ENCODE measurements around the gene HOXC6. TPM values are rescaled to one million over a fixed set of nuclear protein-coding genes. Genes with fewer than 3 reads are reported as not detected.

HOXC6 gene
- total and polyA plus RNA-seq, 2 experiments from 2014 or later: not detected

DNA sequence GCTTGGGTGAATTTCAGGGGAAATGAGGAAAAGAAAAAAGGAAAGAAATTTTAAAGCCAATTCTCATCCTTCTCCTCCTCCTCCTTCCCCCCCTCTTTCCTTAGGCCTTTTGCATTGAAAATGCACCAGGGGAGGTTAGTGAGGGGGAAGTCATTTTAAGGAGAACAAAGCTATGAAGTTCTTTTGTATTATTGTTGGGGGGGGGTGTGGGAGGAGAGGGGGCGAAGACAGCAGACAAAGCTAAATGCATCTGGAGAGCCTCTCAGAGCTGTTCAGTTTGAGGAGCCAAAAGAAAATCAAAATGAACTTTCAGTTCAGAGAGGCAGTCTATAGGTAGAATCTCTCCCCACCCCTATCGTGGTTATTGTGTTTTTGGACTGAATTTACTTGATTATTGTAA, 27.3 kb downstream of the HOXC6 start (continued):
- TF ChIP-seq, protein P1, sequence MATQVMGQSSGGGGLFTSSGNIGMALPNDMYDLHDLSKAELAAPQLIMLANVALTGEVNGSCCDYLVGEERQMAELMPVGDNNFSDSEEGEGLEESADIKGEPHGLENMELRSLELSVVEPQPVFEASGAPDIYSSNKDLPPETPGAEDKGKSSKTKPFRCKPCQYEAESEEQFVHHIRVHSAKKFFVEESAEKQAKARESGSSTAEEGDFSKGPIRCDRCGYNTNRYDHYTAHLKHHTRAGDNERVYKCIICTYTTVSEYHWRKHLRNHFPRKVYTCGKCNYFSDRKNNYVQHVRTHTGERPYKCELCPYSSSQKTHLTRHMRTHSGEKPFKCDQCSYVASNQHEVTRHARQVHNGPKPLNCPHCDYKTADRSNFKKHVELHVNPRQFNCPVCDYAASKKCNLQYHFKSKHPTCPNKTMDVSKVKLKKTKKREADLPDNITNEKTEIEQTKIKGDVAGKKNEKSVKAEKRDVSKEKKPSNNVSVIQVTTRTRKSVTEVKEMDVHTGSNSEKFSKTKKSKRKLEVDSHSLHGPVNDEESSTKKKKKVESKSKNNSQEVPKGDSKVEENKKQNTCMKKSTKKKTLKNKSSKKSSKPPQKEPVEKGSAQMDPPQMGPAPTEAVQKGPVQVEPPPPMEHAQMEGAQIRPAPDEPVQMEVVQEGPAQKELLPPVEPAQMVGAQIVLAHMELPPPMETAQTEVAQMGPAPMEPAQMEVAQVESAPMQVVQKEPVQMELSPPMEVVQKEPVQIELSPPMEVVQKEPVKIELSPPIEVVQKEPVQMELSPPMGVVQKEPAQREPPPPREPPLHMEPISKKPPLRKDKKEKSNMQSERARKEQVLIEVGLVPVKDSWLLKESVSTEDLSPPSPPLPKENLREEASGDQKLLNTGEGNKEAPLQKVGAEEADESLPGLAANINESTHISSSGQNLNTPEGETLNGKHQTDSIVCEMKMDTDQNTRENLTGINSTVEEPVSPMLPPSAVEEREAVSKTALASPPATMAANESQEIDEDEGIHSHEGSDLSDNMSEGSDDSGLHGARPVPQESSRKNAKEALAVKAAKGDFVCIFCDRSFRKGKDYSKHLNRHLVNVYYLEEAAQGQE (IDR thresholded peaks at IDR 0.05; ENCODE audit: unreplicated experiment): no peak
- no peak for TF ChIP-seq STAT1 (IDR thresholded peaks at IDR 0.05; ENCODE audit: unreplicated experiment)
- TF ChIP-seq ZNF331 (CRISPR knock-in tag; IDR thresholded peaks at IDR 0.05; ENCODE audit: low read depth): no peak

DNA sequence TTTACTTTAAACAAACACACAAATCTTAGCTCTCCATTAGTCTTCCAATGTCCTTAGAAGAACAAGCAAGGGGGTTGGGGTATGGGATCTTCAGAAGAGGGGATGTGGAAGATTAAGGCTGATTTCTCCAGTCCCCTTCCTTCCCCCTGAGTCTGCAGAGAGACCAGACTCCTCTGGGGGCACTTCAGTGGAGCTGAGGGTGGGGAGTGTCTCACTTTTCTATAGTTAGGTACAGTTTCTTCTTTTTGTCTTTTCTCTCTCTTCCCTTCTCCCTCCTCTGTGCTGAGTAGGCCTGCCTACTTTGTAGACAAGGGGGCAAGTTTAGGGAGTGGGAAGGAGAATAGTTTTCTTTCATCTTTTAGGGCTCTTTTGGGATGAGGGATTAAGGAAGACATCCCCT, 27.9 kb downstream of the HOXC6 start:
- H3K36me3 ChIP-seq (ENCODE audit: insufficient read depth): no peaks in the 10 kb centered on the region
- Mint-ChIP-seq H3K9me3 (no peaks in the 10 kb centered on the region; the same call in 1 of the 3 replicates), H3K4me3 (no peak overlapping the region), H3K36me3 (ENCODE audit: low read depth) (no peaks in the 10 kb centered on the region), H3K27me3 (ENCODE audit: insufficient read depth, low read depth, poor library complexity) (peaks cover 99% of the 10 kb centered on the region), H3K27ac (no peak overlapping the region), H3K4me1 (peaks cover 62% of the 10 kb centered on the region)
- peak overlapping the region; percentile 31 for H3K4me2 ChIP-seq
- no peak overlapping the region for H2AFZ ChIP-seq
- TF ChIP-seq, protein P2, sequence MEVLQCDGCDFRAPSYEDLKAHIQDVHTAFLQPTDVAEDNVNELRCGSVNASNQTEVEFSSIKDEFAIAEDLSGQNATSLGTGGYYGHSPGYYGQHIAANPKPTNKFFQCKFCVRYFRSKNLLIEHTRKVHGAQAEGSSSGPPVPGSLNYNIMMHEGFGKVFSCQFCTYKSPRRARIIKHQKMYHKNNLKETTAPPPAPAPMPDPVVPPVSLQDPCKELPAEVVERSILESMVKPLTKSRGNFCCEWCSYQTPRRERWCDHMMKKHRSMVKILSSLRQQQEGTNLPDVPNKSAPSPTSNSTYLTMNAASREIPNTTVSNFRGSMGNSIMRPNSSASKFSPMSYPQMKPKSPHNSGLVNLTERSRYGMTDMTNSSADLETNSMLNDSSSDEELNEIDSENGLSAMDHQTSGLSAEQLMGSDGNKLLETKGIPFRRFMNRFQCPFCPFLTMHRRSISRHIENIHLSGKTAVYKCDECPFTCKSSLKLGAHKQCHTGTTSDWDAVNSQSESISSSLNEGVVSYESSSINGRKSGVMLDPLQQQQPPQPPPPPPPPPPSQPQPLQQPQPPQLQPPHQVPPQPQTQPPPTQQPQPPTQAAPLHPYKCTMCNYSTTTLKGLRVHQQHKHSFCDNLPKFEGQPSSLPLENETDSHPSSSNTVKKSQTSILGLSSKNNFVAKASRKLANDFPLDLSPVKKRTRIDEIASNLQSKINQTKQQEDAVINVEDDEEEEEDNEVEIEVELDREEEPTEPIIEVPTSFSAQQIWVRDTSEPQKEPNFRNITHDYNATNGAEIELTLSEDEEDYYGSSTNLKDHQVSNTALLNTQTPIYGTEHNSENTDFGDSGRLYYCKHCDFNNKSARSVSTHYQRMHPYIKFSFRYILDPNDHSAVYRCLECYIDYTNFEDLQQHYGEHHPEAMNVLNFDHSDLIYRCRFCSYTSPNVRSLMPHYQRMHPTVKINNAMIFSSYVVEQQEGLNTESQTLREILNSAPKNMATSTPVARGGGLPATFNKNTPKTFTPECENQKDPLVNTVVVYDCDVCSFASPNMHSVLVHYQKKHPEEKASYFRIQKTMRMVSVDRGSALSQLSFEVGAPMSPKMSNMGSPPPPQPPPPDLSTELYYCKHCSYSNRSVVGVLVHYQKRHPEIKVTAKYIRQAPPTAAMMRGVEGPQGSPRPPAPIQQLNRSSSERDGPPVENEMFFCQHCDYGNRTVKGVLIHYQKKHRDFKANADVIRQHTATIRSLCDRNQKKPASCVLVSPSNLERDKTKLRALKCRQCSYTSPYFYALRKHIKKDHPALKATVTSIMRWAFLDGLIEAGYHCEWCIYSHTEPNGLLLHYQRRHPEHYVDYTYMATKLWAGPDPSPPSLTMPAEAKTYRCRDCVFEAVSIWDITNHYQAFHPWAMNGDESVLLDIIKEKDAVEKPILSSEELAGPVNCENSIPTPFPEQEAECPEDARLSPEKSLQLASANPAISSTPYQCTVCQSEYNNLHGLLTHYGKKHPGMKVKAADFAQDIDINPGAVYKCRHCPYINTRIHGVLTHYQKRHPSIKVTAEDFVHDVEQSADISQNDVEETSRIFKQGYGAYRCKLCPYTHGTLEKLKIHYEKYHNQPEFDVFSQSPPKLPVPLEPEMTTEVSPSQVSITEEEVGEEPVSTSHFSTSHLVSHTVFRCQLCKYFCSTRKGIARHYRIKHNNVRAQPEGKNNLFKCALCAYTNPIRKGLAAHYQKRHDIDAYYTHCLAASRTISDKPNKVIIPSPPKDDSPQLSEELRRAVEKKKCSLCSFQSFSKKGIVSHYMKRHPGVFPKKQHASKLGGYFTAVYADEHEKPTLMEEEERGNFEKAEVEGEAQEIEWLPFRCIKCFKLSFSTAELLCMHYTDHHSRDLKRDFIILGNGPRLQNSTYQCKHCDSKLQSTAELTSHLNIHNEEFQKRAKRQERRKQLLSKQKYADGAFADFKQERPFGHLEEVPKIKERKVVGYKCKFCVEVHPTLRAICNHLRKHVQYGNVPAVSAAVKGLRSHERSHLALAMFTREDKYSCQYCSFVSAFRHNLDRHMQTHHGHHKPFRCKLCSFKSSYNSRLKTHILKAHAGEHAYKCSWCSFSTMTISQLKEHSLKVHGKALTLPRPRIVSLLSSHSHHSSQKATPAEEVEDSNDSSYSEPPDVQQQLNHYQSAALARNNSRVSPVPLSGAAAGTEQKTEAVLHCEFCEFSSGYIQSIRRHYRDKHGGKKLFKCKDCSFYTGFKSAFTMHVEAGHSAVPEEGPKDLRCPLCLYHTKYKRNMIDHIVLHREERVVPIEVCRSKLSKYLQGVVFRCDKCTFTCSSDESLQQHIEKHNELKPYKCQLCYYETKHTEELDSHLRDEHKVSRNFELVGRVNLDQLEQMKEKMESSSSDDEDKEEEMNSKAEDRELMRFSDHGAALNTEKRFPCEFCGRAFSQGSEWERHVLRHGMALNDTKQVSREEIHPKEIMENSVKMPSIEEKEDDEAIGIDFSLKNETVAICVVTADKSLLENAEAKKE (CRISPR knock-in tag; IDR thresholded peaks at IDR 0.05): no peak
- TF ChIP-seq, protein P3, sequence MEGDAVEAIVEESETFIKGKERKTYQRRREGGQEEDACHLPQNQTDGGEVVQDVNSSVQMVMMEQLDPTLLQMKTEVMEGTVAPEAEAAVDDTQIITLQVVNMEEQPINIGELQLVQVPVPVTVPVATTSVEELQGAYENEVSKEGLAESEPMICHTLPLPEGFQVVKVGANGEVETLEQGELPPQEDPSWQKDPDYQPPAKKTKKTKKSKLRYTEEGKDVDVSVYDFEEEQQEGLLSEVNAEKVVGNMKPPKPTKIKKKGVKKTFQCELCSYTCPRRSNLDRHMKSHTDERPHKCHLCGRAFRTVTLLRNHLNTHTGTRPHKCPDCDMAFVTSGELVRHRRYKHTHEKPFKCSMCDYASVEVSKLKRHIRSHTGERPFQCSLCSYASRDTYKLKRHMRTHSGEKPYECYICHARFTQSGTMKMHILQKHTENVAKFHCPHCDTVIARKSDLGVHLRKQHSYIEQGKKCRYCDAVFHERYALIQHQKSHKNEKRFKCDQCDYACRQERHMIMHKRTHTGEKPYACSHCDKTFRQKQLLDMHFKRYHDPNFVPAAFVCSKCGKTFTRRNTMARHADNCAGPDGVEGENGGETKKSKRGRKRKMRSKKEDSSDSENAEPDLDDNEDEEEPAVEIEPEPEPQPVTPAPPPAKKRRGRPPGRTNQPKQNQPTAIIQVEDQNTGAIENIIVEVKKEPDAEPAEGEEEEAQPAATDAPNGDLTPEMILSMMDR (conservative IDR thresholded peaks at IDR 0.05; ENCODE audit: low read depth in 2 of 2): no peak
- TF ChIP-seq EZH2 (IDR thresholded peaks at IDR 0.05; ENCODE audit: low read depth, unreplicated experiment): peak; percentile 48
- H3K27ac ChIP-seq (ENCODE audit: low read depth): no peak overlapping the region
- H3K27me3 ChIP-seq (ENCODE audit: insufficient read depth): peaks cover 100% of the 10 kb centered on the region
- no peaks in the 10 kb centered on the region for H3K9me2 ChIP-seq (ENCODE audit: insufficient read depth)
- H3F3A ChIP-seq (replicated peaks; ENCODE audit: low read depth): peaks cover 54% of the 10 kb centered on the region
- ATAC-seq (no peak), DNase-seq (ENCODE audit: low spot score) (no peak)
- no peak overlapping the region for H3K4me3 ChIP-seq
- H4K20me1 ChIP-seq (replicated peaks; ENCODE audit: insufficient read depth): peaks cover 25% of the 10 kb centered on the region; the same call in 1 of the 2 replicates
- no peaks in the 10 kb centered on the region for H3K79me2 ChIP-seq (replicated peaks; ENCODE audit: insufficient read depth)
- peaks cover 93% of the 10 kb centered on the region for H3K4me1 ChIP-seq (ENCODE audit: insufficient read depth)

Measured in GM23338 (cell line).